ENCODE data around the gene PISD. TPM values are rescaled to one million over a fixed set of nuclear protein-coding genes. Genes with fewer than 3 reads are reported as not detected.
A peak's percentile ranks its signal among the peaks of the same experiment; 100 is the strongest.

PISD gene
- total and polyA plus RNA-seq, 2 of the 8 experiments (the other 6 are each of a cell fraction or from before 2014, with no cell fraction given): 47.8 to 48.2 TPM

DNA sequence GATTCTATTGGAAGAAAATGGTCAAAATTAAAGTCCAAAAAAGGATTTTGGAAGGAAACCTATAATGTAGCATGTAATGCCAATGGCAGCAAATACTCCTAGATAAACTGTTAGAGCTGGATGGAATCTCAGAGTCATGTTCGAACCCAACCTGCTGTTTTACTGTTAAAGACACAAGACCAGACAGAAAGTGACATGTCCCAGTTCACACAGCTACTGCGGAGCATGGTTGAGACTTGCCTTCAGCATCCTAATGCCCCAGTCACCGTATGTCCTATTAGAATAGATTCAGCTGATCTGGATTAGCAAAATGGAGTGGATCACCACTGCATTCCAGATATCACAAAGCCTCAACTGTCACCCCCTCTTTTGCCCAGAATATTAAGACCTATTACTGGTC lies 14.9 kb downstream of the PISD start:
- H4K8ac ChIP-seq (ENCODE audit: extremely low read depth, insufficient read depth, low read length): no peak overlapping the region
- H2BK5ac ChIP-seq (ENCODE audit: low read depth, low read length): no peak overlapping the region
- H2BK12ac ChIP-seq (ENCODE audit: low read depth, low read length): no peak overlapping the region
- no peak overlapping the region for H4K91ac ChIP-seq (replicated peaks; ENCODE audit: insufficient read length, low read length)
- H2AK5ac ChIP-seq (ENCODE audit: low read depth, low read length): no peak overlapping the region
- no peak overlapping the region for H3K18ac ChIP-seq (ENCODE audit: extremely low read depth, low read length)
- no peak overlapping the region for H2BK15ac ChIP-seq (ENCODE audit: low read length)
- H4K5ac ChIP-seq (ENCODE audit: insufficient read length, low read depth, low read length): no peak overlapping the region
- ChIA-PET CTCF (ENCODE audit: partially characterized antibody) (interaction anchor here (1.0 to 1.2 kb wide), 3 partner anchors 9 to 90 kb away, joined by 3 to 4 read pairs (median 3); no protein-coding TSS in a partner anchor), POLR2A (ENCODE audit: partially characterized antibody) (interaction anchor here (0.6 to 1.3 kb wide), 3 partner anchors 15 to 454 kb away, joined by 3 to 4 read pairs (median 3); partner anchors contain the start of gene PISD)
- WGBS, 2 experiments (ENCODE audit: extremely low coverage in 1 of 2, insufficient coverage in 1 of 2, insufficient read length in 1 of 2, insufficient replicate concordance in 2 of 2, low coverage in 1 of 2, low lambda C conversion rate in 2 of 2, missing lambda C conversion rate in 1 of 2): 98% methylated on average over 3 of the region's 3 CpGs; no CpG with 5 or more reads in 1 of the 2 experiments
- H3K79me1 ChIP-seq (ENCODE audit: low read depth, low read length): peaks cover 4% of the 10 kb centered on the region; the same call in 1 of the 2 replicates
- H3K9ac ChIP-seq (replicated peaks in 1 of 4; ENCODE audit: extremely low read depth in 1 of 4, low read depth in 3 of 4, low read length in 3 of 4): no peak overlapping the region
- FAIRE-seq: no peak
- H3K79me2 ChIP-seq (ENCODE audit: control insufficient read depth in 1 of 2, insufficient read depth in 2 of 2, low read length in 2 of 2): peaks cover 0 to 25% of the 10 kb centered on the region in 2 experiments; a peak in 2 of 4 replicates
- H3K27me3 ChIP-seq (replicated peaks in 1 of 4; ENCODE audit: control insufficient read depth in 3 of 4, extremely low read depth in 1 of 4, insufficient read depth in 3 of 4, low read length in 3 of 4): no peaks in the 10 kb centered on the region
- H3K14ac ChIP-seq (ENCODE audit: insufficient read length): no peak overlapping the region
- H2AFZ ChIP-seq (ENCODE audit: low read length): no peak overlapping the region
- no peak overlapping the region for H3K56ac ChIP-seq (replicated peaks; ENCODE audit: insufficient read length, low read depth, low read length)
- peaks cover 0 to 11% of the 10 kb centered on the region in 2 experiments for H4K20me1 ChIP-seq (replicated peaks in 1 of 2; ENCODE audit: control insufficient read depth in 1 of 2, insufficient read depth in 2 of 2, low read length in 2 of 2)
- H3K4ac ChIP-seq (replicated peaks; ENCODE audit: insufficient read length, low read depth, low read length): no peak overlapping the region
- peaks cover 3 to 25% (median 5%) of the 10 kb centered on the region in 4 experiments; a peak in 5 of 8 replicates for H3K36me3 ChIP-seq (ENCODE audit: control insufficient read depth in 2 of 4, insufficient read depth in 4 of 4, low read length in 3 of 4)
- peaks cover 0 to 8% (median 4%) of the 10 kb centered on the region in 4 experiments; a peak in 4 of 7 replicates for H3K4me1 ChIP-seq (replicated peaks in 1 of 4; ENCODE audit: control insufficient read depth in 3 of 4, insufficient read depth in 4 of 4, low read length in 3 of 4)
- peak overlapping the region in 1 of 2 experiments; percentile 5; a peak in 1 of 4 replicates for H3K4me2 ChIP-seq (ENCODE audit: insufficient read depth in 1 of 2, low read depth in 2 of 2, low read length in 2 of 2)
- H3K9me3 ChIP-seq (ENCODE audit: insufficient read depth in 2 of 2, low read depth in 1 of 2, low read length in 1 of 2): no peaks in the 10 kb centered on the region
- no peak for TF ChIP-seq TEAD4 (IDR thresholded peaks at IDR 0.05; ENCODE audit: low read depth, low read length)
- no peak for TF ChIP-seq RNF2 (IDR thresholded peaks at IDR 0.05; ENCODE audit: borderline replicate concordance, low read depth, low read length, missing control alignments, poor library complexity, severe bottlenecking)
- TF ChIP-seq TAF1 (IDR thresholded peaks at IDR 0.05; ENCODE audit: low read depth, low read length): no peak
- TF ChIP-seq, protein P1, sequence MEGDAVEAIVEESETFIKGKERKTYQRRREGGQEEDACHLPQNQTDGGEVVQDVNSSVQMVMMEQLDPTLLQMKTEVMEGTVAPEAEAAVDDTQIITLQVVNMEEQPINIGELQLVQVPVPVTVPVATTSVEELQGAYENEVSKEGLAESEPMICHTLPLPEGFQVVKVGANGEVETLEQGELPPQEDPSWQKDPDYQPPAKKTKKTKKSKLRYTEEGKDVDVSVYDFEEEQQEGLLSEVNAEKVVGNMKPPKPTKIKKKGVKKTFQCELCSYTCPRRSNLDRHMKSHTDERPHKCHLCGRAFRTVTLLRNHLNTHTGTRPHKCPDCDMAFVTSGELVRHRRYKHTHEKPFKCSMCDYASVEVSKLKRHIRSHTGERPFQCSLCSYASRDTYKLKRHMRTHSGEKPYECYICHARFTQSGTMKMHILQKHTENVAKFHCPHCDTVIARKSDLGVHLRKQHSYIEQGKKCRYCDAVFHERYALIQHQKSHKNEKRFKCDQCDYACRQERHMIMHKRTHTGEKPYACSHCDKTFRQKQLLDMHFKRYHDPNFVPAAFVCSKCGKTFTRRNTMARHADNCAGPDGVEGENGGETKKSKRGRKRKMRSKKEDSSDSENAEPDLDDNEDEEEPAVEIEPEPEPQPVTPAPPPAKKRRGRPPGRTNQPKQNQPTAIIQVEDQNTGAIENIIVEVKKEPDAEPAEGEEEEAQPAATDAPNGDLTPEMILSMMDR (IDR thresholded peaks at IDR 0.05; ENCODE audit: control extremely low read depth in 1 of 3, insufficient read depth in 1 of 3, low read depth in 1 of 3, low read length in 3 of 3): no peak
- no peak for TF ChIP-seq ZNF274 (IDR thresholded peaks at IDR 0.05; ENCODE audit: borderline replicate concordance, extremely low read depth, low read length)
- no peak for TF ChIP-seq EZH2 (IDR thresholded peaks at IDR 0.05; ENCODE audit: low read depth, low read length, severe bottlenecking)
- TF ChIP-seq SIX5 (IDR thresholded peaks at IDR 0.05; ENCODE audit: low read depth, low read length): no peak
- no peak overlapping the region for H2BK20ac ChIP-seq (ENCODE audit: low read length)
- no peak overlapping the region for H2BK120ac ChIP-seq (replicated peaks; ENCODE audit: low read depth, low read length)
- no peaks in the 10 kb centered on the region for H3K23me2 ChIP-seq (ENCODE audit: low read depth, low read length)
- H3K27ac ChIP-seq (ENCODE audit: low read depth, low read length): no peak overlapping the region
- no peak for DNase-seq (ENCODE audit: low read depth in 1 of 2, low spot score in 2 of 2)
- no peak overlapping the region for H3K23ac ChIP-seq (ENCODE audit: insufficient read length)
- H3K4me3 ChIP-seq (ENCODE audit: extremely low read depth in 1 of 4, insufficient read depth in 2 of 4, low read depth in 3 of 4, low read length in 4 of 4): no peak overlapping the region

All from H1 (cell line).